ENCODE results near the gene RMDN2. TPM values are rescaled to one million over a fixed set of nuclear protein-coding genes. Genes with fewer than 3 reads are reported as not detected.

The RMDN2 gene
- total RNA-seq, 4 donors from 2014 or later, result 3.7 to 10.5 (median 4.2) TPM

GRCh38 chr2:37902991-37903390 lies 22.1 kb upstream of the RMDN2 start:
- DNase-seq (ENCODE audit: low spot score in 2 of 2), result no peak
- intact Hi-C loops (cut with DNase I; ENCODE audit: low total_unique reads), result no loop called here
- H3K4me3 ChIP-seq (ENCODE audit: low read depth, poor library complexity, severe bottlenecking), result no peak overlapping the region
- TF ChIP-seq POLR2A (IDR thresholded peaks at IDR 0.05), result no peak
- no peak for TF ChIP-seq CTCF (IDR thresholded peaks at IDR 0.05)

DNA sequence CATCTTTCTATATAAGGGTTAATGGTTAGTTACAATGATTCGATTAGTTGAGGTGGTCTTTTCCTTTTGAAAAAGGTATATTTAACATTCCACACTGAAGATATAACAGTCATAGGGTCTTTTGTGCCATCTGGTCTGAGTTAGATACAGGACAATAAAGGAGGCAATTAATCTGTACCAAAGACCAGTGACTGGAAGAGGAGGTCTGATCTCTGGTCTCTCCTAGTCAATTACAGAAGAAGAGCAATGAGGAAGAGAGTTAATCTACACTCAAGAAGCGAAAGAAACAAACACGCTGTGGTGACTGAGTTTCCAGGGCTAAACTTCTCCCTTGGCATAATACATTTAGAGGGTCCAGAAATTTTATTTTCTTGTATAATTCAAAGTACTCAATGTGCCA lies 20.7 kb upstream of the RMDN2 start:
- no peak for TF ChIP-seq CTCF (IDR thresholded peaks at IDR 0.05)
- no peak for TF ChIP-seq POLR2A (IDR thresholded peaks at IDR 0.05)
- H3K4me3 ChIP-seq (ENCODE audit: low read depth, poor library complexity, severe bottlenecking), result no peak overlapping the region
- WGBS, 2 donors, result 82 to 88% methylated on average over 3 of the region's 3 CpGs
- DNase-seq (ENCODE audit: low spot score in 2 of 2), result no peak
- intact Hi-C loops (cut with DNase I; ENCODE audit: low total_unique reads), result no loop called here

DNA sequence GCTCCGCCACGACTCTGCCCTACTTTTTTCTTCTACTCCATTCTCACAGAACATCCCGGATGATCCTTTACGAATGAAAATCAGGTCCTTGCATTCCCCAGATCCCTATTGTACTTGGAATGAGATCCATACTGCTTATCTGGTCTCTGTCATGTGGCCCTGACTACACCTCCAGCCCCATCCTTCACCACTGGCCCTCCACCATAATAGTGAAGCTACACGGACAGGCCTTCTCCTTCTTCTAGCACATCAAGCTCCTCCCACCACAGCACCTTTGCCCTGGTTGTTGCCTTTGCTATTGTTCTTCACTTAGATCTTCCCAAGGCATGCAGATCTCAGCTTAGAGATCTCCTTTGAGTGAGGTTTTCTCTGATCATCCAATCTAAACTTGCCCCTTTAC lies 20.1 kb upstream of the RMDN2 start:
- no peak for TF ChIP-seq CTCF (IDR thresholded peaks at IDR 0.05)
- TF ChIP-seq POLR2A (IDR thresholded peaks at IDR 0.05), result no peak
- DNase-seq (ENCODE audit: low spot score in 2 of 2), result no peak
- no peak overlapping the region for H3K4me3 ChIP-seq (ENCODE audit: low read depth, poor library complexity, severe bottlenecking)
- 71 to 85% methylated on average over 5 of the region's 5 CpGs for WGBS, 2 donors
- intact Hi-C loops (cut with DNase I; ENCODE audit: low total_unique reads), result no loop called here

GRCh38 chr2:37906131-37906530 lies 19.0 kb upstream of the RMDN2 start:
- no peak overlapping the region for H3K4me3 ChIP-seq (ENCODE audit: low read depth, poor library complexity, severe bottlenecking)
- no peak for TF ChIP-seq POLR2A (IDR thresholded peaks at IDR 0.05)
- no peak for TF ChIP-seq CTCF (IDR thresholded peaks at IDR 0.05)
- 80 to 82% methylated on average over 2 of the region's 2 CpGs for WGBS, 2 donors
- intact Hi-C loops (cut with DNase I; ENCODE audit: low total_unique reads), result no loop called here
- DNase-seq (ENCODE audit: low spot score in 2 of 2), result no peak

- WGBS, 2 donors, result 65 to 70% methylated on average over 5 of the region's 5 CpGs
- TF ChIP-seq CTCF (IDR thresholded peaks at IDR 0.05) (no peak), POLR2A (IDR thresholded peaks at IDR 0.05) (no peak)
- no peak overlapping the region for H3K4me3 ChIP-seq (ENCODE audit: low read depth, poor library complexity, severe bottlenecking)
- intact Hi-C loops (cut with DNase I; ENCODE audit: low total_unique reads), result no loop called here
- no peak for DNase-seq (ENCODE audit: low spot score in 2 of 2)
Observed at GRCh38 chr2:37907501-37908225, 17.4 kb upstream of the RMDN2 start.
